ENCODE data around the gene THADA.

Gene THADA

DNA sequence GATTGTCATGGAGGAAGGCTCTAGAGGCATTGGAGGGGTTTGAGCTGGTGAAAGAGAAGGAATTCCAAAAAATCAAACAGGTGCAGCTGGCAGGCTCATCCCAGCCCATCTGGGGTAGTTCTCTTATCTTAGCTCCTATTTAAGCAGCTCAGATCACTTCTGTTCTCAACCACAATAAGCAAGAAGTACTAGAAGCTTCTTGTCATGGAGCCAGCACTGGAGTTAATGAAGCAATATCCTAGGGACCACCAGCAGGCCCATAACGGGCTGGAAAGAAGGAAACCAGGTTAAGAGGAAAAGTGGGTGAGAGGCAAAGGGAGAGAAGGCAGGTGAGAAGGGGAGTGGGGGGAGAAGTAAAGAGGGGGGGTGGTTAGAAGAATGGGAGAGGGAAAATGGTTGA, 268.7 kb downstream of the THADA start:
- H3K4me3 ChIP-seq (ENCODE audit: low read depth, low read length) = no peak overlapping the region
- TF ChIP-seq, protein P1, sequence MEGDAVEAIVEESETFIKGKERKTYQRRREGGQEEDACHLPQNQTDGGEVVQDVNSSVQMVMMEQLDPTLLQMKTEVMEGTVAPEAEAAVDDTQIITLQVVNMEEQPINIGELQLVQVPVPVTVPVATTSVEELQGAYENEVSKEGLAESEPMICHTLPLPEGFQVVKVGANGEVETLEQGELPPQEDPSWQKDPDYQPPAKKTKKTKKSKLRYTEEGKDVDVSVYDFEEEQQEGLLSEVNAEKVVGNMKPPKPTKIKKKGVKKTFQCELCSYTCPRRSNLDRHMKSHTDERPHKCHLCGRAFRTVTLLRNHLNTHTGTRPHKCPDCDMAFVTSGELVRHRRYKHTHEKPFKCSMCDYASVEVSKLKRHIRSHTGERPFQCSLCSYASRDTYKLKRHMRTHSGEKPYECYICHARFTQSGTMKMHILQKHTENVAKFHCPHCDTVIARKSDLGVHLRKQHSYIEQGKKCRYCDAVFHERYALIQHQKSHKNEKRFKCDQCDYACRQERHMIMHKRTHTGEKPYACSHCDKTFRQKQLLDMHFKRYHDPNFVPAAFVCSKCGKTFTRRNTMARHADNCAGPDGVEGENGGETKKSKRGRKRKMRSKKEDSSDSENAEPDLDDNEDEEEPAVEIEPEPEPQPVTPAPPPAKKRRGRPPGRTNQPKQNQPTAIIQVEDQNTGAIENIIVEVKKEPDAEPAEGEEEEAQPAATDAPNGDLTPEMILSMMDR (IDR thresholded peaks at IDR 0.05; ENCODE audit: low read depth, low read length) = no peak

DNA sequence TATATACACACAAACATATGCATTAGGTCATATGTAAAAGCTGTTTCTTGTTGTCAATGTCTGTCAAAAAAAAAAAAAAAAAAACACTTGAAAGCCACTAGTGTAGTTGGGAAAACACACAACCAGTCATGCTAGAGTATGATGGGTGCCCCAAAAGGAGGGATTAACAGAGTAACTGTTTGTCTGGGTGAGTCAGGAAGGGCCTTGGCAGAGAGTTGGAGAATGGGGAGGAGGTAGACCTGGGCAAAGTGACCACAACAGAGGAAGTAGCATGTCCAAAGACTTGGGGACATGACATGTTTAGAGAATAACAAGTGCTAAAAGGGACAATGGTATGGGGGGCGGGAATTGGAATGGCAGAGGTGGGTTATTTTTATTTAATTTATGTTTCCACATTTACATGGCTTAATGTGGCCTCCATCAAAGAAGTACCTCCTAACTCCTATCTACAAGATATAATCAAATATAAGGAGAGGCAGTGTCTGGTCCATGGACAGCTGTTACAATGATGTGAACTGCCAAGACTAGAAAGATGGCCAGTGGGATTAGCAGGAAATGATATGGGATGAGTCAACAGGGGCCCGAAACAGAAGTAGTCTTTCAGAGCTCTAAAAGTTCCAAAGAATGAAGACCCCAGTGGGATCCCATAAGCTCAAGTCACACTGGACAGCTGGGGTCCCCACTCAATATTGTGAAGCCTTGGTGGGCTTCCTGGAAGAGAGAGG, 269.6 kb downstream of the THADA start:
- H3K4me3 ChIP-seq (ENCODE audit: low read depth, low read length) = no peak overlapping the region
- TF ChIP-seq, protein P1 (IDR thresholded peaks at IDR 0.05; ENCODE audit: low read depth, low read length) = no peak

- H3K4me3 ChIP-seq (ENCODE audit: low read depth, low read length) = no peak overlapping the region
- TF ChIP-seq, protein P1 (IDR thresholded peaks at IDR 0.05; ENCODE audit: low read depth, low read length) = no peak
These were observed 270.6 kb downstream of the THADA start for GRCh38 chr2:43325107-43325811.

- H3K4me3 ChIP-seq (ENCODE audit: low read depth, low read length) = no peak overlapping the region
- TF ChIP-seq, protein P1 (IDR thresholded peaks at IDR 0.05; ENCODE audit: low read depth, low read length) = no peak
These were observed 271.4 kb downstream of the THADA start for GRCh38 chr2:43324259-43325106.

DNA sequence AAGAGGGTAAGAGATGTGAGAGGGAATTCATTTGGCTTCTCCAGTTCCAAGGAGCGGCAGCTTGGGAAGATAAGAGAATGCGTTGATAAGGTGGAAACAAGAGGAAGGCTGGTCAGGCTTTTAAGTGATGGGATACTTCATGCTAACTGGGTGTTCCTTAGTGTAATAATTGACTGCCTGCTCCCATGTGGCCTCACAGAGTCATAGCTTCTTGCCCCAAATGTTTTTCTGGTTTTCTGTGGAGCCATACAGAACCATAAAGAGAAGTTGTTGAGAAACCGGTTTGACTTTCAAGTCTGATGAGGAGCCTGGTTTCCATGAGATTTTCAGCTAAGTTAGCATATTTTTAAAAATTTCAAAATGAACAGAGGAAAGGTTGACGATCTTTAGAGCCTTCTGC, 272.0 kb downstream of the THADA start:
- no peak overlapping the region for H3K4me3 ChIP-seq (ENCODE audit: low read depth, low read length)
- TF ChIP-seq, protein P1 (IDR thresholded peaks at IDR 0.05; ENCODE audit: low read depth, low read length) = no peak

DNA sequence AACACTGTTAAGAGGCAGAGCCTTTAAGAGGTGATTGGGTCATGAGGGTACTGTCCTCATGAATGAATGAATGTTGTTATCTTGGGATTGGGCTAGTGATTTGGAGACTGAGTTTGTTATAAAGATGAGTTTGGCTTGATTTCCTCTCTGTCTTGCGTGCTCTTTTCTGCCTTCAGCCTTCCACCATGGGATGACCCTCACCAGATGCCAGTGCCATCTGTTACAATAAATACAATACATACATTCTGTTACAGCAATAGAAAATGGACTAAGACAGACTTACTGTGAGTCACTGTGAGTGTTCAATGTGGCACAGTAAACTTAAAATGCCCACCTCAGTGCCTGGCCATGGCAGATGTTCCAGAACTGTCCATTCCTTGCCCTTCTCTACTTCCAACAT, 274.4 kb downstream of the THADA start:
- H3K4me3 ChIP-seq (ENCODE audit: low read depth, low read length) = no peak overlapping the region
- TF ChIP-seq, protein P1 (IDR thresholded peaks at IDR 0.05; ENCODE audit: low read depth, low read length) = no peak
